GM19395 (cell line): Measurements from ENCODE around the gene PXK.

Experiments used
- ATAC-seq: cut with Tn5 transposase; IDR thresholded peaks from one replicate; pipeline ENCODE4 v1.9.1; 2021; ENCODE audit warnings: mild to moderate bottlenecking, moderate library complexity; ENCODE audit not compliant: unreplicated experiment

Gene PXK

GRCh38 chr3:58346368-58346767 is 13.7 kb downstream of the PXK start:
- ATAC-seq: no peak

GRCh38 chr3:58347984-58348383 is 15.3 kb downstream of the PXK start:
- no peak for ATAC-seq

- peak; percentile 89 for ATAC-seq
Observed at GRCh38 chr3:58349792-58350626, 17.3 kb downstream of the PXK start.

- peak; percentile 4 for ATAC-seq
Observed at GRCh38 chr3:58350627-58351013, 17.9 kb downstream of the PXK start.

GRCh38 chr3:58351920-58352319 is 19.2 kb downstream of the PXK start:
- ATAC-seq: no peak

- ATAC-seq: no peak
Observed at GRCh38 chr3:58352626-58353025, 19.9 kb downstream of the PXK start.

- no peak for ATAC-seq
Observed at GRCh38 chr3:58353722-58354553, 21.2 kb downstream of the PXK start.

GRCh38 chr3:58355179-58355578 is 22.5 kb downstream of the PXK start:
- peak; percentile 65 for ATAC-seq

GRCh38 chr3:58356054-58356453 is 23.4 kb downstream of the PXK start:
- no peak for ATAC-seq

- no peak for ATAC-seq
Observed at GRCh38 chr3:58357402-58357801, 24.7 kb downstream of the PXK start.

- ATAC-seq: no peak
Observed at GRCh38 chr3:58358092-58358491, 25.4 kb downstream of the PXK start.

GRCh38 chr3:58358808-58359207 is 26.1 kb downstream of the PXK start:
- ATAC-seq: no peak

- no peak for ATAC-seq
Observed at GRCh38 chr3:58359621-58360020, 26.9 kb downstream of the PXK start.

GRCh38 chr3:58361866-58362265 is 29.2 kb downstream of the PXK start:
- no peak for ATAC-seq

GRCh38 chr3:58366699-58367098 is 34.0 kb downstream of the PXK start:
- no peak for ATAC-seq

- no peak for ATAC-seq
Observed at GRCh38 chr3:58369038-58369437, 36.3 kb downstream of the PXK start.

- ATAC-seq: no peak
Observed at GRCh38 chr3:58369876-58370275, 37.2 kb downstream of the PXK start.

GRCh38 chr3:58370407-58370806 is 37.7 kb downstream of the PXK start:
- no peak for ATAC-seq

- ATAC-seq: no peak
Observed at GRCh38 chr3:58371754-58372153, 39.1 kb downstream of the PXK start.

- ATAC-seq: no peak
Observed at GRCh38 chr3:58375254-58375653, 42.6 kb downstream of the PXK start.

- ATAC-seq: no peak
Observed at GRCh38 chr3:58377168-58377567, 44.5 kb downstream of the PXK start.

- no peak for ATAC-seq
Observed at GRCh38 chr3:58377750-58378149, 45.1 kb downstream of the PXK start.
